ENCODE measurements around the gene NPHP4.

- TF ChIP-seq EP300 (IDR thresholded peaks at IDR 0.05; ENCODE audit: borderline replicate concordance in 1 of 2, low read depth in 1 of 2, low read length in 1 of 2): no peak
- no peak for TF ChIP-seq NRF1 (IDR thresholded peaks at IDR 0.05; ENCODE audit: low read depth, low read length)
- TF ChIP-seq, protein P1, sequence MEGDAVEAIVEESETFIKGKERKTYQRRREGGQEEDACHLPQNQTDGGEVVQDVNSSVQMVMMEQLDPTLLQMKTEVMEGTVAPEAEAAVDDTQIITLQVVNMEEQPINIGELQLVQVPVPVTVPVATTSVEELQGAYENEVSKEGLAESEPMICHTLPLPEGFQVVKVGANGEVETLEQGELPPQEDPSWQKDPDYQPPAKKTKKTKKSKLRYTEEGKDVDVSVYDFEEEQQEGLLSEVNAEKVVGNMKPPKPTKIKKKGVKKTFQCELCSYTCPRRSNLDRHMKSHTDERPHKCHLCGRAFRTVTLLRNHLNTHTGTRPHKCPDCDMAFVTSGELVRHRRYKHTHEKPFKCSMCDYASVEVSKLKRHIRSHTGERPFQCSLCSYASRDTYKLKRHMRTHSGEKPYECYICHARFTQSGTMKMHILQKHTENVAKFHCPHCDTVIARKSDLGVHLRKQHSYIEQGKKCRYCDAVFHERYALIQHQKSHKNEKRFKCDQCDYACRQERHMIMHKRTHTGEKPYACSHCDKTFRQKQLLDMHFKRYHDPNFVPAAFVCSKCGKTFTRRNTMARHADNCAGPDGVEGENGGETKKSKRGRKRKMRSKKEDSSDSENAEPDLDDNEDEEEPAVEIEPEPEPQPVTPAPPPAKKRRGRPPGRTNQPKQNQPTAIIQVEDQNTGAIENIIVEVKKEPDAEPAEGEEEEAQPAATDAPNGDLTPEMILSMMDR (IDR thresholded peaks at IDR 0.05): no peak
- TF ChIP-seq RCOR1 (IDR thresholded peaks at IDR 0.05; ENCODE audit: low read length): no peak
- TF ChIP-seq POLR2AphosphoS5 (IDR thresholded peaks at IDR 0.05; ENCODE audit: low read depth, low read length): no peak
- TF ChIP-seq, protein P2, sequence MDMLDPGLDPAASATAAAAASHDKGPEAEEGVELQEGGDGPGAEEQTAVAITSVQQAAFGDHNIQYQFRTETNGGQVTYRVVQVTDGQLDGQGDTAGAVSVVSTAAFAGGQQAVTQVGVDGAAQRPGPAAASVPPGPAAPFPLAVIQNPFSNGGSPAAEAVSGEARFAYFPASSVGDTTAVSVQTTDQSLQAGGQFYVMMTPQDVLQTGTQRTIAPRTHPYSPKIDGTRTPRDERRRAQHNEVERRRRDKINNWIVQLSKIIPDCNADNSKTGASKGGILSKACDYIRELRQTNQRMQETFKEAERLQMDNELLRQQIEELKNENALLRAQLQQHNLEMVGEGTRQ (IDR thresholded peaks at IDR 0.05; ENCODE audit: borderline replicate concordance, low read depth, low read length): no peak
- TF ChIP-seq TCF12 (IDR thresholded peaks at IDR 0.05): no peak
- TF ChIP-seq RAD21 (IDR thresholded peaks at IDR 0.05; ENCODE audit: low read length): no peak
- no peak for TF ChIP-seq FOXJ3 (CRISPR knock-in tag; IDR thresholded peaks at IDR 0.05)
- TF ChIP-seq EZH2phosphoT487 (IDR thresholded peaks at IDR 0.05; ENCODE audit: borderline replicate concordance, low read depth): no peak
Observed at GRCh38 chr1:5905436-5905835, 86.8 kb downstream of the NPHP4 start.
